ENCODE results near the gene ST3GAL2.

ST3GAL2 gene, protein sequence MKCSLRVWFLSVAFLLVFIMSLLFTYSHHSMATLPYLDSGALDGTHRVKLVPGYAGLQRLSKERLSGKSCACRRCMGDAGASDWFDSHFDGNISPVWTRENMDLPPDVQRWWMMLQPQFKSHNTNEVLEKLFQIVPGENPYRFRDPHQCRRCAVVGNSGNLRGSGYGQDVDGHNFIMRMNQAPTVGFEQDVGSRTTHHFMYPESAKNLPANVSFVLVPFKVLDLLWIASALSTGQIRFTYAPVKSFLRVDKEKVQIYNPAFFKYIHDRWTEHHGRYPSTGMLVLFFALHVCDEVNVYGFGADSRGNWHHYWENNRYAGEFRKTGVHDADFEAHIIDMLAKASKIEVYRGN

DNA sequence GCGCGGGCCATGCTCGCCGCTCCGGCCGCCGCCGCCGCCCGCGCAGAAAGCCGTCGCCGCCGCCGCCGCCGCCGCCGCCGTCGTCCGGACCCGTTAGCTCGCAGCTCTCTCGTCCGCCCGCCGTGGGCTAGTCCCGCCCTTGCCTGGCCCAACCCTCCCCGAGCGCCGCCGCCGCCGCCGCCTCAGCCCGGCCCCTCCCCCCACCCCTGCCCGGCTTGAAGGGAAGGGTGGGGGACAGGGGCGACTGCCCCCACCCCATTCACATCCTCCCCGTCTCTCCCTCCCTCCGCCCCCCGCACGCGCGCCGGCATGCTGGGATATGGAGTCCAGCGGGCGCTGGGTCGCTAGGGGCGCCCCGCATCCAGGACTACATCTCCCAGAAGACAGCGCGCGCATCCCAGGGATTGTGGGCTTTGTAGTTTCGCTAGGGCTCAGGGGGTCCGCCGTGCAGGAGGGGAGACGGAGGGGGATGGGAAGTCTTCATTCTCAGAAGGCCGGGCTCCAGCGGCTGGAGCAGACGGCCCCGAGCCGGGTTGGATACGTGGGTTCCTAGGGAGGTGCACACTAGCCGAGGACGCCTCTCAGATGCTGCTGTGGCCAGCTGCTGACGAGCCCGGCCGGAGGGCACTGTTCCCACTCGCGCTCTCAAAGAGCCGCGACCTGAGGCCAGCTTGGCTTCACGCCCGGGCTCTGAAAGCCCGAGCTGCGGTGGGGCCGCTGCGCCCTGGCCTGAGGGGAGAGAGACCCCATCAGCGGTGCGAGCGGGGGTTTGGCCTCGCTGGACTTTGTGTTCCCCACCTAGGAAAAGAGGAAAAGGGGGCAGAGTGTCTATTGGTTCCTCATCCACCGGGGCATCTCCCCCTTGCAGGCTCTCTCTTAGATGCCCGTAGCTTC lies at the start of gene ST3GAL2:
Gene ST3GAL2 (minus strand): TSS at position 132 of the 894 bp plus-strand sequence. CDS start 40,570 bp downstream, outside the sequence.
- TF ChIP-seq, protein P1, sequence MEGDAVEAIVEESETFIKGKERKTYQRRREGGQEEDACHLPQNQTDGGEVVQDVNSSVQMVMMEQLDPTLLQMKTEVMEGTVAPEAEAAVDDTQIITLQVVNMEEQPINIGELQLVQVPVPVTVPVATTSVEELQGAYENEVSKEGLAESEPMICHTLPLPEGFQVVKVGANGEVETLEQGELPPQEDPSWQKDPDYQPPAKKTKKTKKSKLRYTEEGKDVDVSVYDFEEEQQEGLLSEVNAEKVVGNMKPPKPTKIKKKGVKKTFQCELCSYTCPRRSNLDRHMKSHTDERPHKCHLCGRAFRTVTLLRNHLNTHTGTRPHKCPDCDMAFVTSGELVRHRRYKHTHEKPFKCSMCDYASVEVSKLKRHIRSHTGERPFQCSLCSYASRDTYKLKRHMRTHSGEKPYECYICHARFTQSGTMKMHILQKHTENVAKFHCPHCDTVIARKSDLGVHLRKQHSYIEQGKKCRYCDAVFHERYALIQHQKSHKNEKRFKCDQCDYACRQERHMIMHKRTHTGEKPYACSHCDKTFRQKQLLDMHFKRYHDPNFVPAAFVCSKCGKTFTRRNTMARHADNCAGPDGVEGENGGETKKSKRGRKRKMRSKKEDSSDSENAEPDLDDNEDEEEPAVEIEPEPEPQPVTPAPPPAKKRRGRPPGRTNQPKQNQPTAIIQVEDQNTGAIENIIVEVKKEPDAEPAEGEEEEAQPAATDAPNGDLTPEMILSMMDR (conservative IDR thresholded peaks at IDR 0.05; ENCODE audit: low read depth), result no peak
- ChIA-PET CTCF (interaction anchor here (0.6 kb wide), 1 partner anchor 1138 kb away, joined by 3 read pairs; no protein-coding TSS in a partner anchor), POLR2A (ENCODE audit: low non-redundant PET) (interaction anchor here (0.5 to 2.3 kb wide), 4 partner anchors 10 to 58 kb away, joined by 5 to 11 read pairs (median 6); partner anchors contain the start of gene FCSK)

DNA sequence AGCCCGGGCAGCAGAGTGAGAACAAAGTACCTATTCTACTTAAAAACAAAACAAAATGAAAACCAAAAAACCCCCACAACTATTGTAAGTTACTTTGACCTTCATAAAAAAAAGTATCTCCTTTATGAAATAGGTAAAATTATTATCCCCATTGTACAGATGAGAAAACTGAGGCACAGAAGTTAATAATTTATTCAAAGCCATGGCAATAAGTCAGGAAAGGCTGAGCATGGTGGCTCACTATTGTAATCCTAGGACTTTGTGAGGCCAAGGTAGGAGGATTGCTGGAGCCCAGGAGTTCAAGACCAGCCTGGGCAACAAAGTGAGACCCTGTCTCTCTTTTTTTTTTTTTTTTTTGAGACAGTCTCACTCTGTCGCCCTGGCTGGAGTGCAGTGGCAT lies 46.0 kb upstream of the ST3GAL2 start:
- TF ChIP-seq, protein P1 (conservative IDR thresholded peaks at IDR 0.05; ENCODE audit: low read depth), result no peak
- DNase-seq (ENCODE audit: low spot score), result no peak
- ChIA-PET POLR2A (ENCODE audit: low non-redundant PET) (interaction anchor here (0.6 kb wide), 1 partner anchor 294 kb away, joined by 5 read pairs; no protein-coding TSS in a partner anchor), CTCF (interaction anchor here (0.6 kb wide), 1 partner anchor 115 kb away, joined by 3 read pairs; no protein-coding TSS in a partner anchor)
- no peak overlapping the region for H3K27ac ChIP-seq

More for the DNA sequence above, at the start of gene ST3GAL2:
- peak; percentile 95 for DNase-seq (ENCODE audit: low spot score)
- H3K27ac ChIP-seq, result peak within 1 kb of the TSS; percentile 80

DNA sequence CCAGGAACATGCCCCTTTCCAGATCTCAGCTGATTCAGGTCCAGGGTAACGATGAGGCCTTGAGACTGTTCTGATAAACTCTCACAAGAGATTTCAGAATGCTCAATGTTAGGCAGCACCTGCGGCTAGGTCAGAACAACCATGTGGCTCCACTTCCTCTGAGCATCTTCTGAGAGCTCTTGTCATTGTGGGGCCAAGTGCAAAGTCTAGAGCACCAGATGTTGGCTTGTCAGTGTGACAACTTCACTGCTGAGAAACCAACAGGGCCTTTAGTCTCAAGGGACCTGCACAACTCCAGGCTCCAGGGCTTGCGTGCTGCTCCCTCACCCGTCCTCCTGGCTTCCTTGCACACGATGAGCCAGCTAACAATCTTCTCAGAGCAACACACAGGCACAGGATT lies 44.5 kb upstream of the ST3GAL2 start:
- POLR2A ChIA-PET (ENCODE audit: low non-redundant PET), result interaction anchor here (1.5 kb wide), 1 partner anchor 102 kb away, joined by 4 read pairs; no protein-coding TSS in a partner anchor
- TF ChIP-seq, protein P1 (conservative IDR thresholded peaks at IDR 0.05; ENCODE audit: low read depth), result no peak
- CTCF ChIA-PET, result interaction anchor here (0.5 to 0.7 kb wide), 2 partner anchors 40 to 275 kb away, joined by 5 to 6 read pairs; partner anchors contain the start of gene COG4
- no peak for DNase-seq (ENCODE audit: low spot score)
- peak overlapping the region; percentile 19; the same call in 1 of the 2 replicates for H3K27ac ChIP-seq

DNA sequence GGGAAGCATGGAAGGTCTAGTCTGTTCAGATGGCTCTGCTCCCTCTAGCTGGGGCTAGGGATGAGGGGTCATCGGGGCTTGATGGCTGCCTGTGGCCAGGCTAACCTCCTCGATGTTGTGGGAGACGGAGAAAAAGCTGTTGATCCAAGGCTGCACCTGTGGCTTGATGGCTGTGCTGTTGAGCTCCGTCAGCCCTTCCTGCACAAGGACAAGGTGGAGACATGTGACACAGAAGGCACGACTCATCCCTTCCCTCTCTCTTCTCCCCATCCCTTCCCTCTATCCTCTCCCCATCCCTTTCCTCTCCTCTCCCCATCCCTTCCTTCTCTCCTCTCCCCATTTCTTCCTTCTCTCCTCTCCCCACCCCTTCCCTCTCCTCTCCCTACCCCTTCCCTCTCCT lies 43.7 kb upstream of the ST3GAL2 start:
- ChIA-PET POLR2A (ENCODE audit: low non-redundant PET) (interaction anchor here (1.5 kb wide), 1 partner anchor 101 kb away, joined by 4 read pairs; no protein-coding TSS in a partner anchor), CTCF (interaction anchor here (1.0 kb wide), 2 partner anchors 11 to 17 kb away, joined by 3 to 4 read pairs; no protein-coding TSS in a partner anchor)
- peak overlapping the region; percentile 47 for H3K27ac ChIP-seq
- no peak for DNase-seq (ENCODE audit: low spot score)
- TF ChIP-seq, protein P1 (conservative IDR thresholded peaks at IDR 0.05; ENCODE audit: low read depth), result no peak

DNA sequence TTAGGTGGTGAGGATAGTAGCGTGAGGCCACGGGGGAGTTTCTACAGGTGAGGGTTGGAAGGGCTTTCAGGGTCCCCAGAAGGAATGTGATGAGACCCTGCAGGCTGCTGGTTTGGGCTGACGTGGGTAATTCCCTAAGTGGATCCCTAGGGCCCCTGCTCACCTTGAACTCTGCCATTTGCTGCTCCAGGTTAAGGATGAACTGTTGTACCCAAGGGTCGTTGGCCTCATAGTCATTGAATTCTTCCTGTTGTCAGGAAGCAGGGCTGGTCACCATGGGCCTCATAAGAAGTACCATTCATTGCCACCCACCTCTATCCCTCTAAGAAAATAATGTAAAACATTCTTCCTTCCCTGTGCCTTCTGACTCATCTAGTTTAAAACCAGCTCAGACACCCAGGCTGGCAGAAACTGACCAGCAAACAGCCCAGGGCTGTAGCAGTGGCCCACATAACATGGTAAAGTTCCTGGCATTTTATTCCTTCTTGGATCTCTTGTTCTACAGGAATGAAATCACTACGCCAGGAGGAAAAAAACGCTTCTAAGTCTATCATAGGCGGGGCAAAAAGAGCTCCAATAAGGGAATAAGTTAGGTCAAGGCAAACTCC lies 43.1 kb upstream of the ST3GAL2 start:
- ChIA-PET CTCF (interaction anchor here (1.0 kb wide), 2 partner anchors 11 to 16 kb away, joined by 3 to 4 read pairs; no protein-coding TSS in a partner anchor), POLR2A (ENCODE audit: low non-redundant PET) (no interaction called here)
- DNase-seq (ENCODE audit: low spot score), result no peak
- TF ChIP-seq, protein P1 (conservative IDR thresholded peaks at IDR 0.05; ENCODE audit: low read depth), result no peak
- H3K27ac ChIP-seq, result peak overlapping the region; percentile 91

Data from RWPE1 (cell line).